BLaER1 treated with 17β-estradiol and CSF1 and Interleukin-3, amounts not matched to agents 10 nM and 100 nM (cell line): ENCODE results near the gene SEMA6B.

Source experiments
- H3K27ac ChIP-seq, 11 experiments: shearing (Covaris generic); formaldehyde crosslinking; 2 replicates each; pipeline ENCODE4 v1.8.1; 2022
- H3K27me3 ChIP-seq, 11 experiments: shearing (Covaris generic); formaldehyde crosslinking; 2 replicates each; pipeline ENCODE4 v1.8.1; 2022
- H3K36me3 ChIP-seq, 11 experiments: shearing (Covaris generic); formaldehyde crosslinking; 2 replicates each; pipeline ENCODE4 v1.8.1; 2022
- H3K4me1 ChIP-seq, 10 experiments: shearing (Covaris generic); formaldehyde crosslinking; 2 replicates each; pipeline ENCODE4 v1.8.1; 2022
- H3K4me2 ChIP-seq, 11 experiments: shearing (Covaris generic); formaldehyde crosslinking; 2 replicates each; pipeline ENCODE4 v1.8.1; 2022
- H3K4me3 ChIP-seq, 10 experiments: shearing (Covaris generic); formaldehyde crosslinking; 2 replicates each; pipeline ENCODE4 v1.8.1; 2022
- H3K9ac ChIP-seq, 11 experiments: shearing (Covaris generic); formaldehyde crosslinking; 2 replicates each; pipeline ENCODE4 v1.8.1; 2022
- H3K9me3 ChIP-seq, 11 experiments: shearing (Covaris generic); formaldehyde crosslinking; replicated peaks in 1 of 11; 2 replicates each; pipeline ENCODE4 v1.8.1; 2022
- H4K20me1 ChIP-seq, 11 experiments: shearing (Covaris generic); formaldehyde crosslinking; 2 replicates each; pipeline ENCODE4 v1.8.1; 2022
- Cebpa-rat ChIP-seq, 11 experiments: shearing (Covaris generic); IDR thresholded peaks; 2 replicates each; pipeline ENCODE4 v1.8.1; 2022

Gene SEMA6B

DNA sequence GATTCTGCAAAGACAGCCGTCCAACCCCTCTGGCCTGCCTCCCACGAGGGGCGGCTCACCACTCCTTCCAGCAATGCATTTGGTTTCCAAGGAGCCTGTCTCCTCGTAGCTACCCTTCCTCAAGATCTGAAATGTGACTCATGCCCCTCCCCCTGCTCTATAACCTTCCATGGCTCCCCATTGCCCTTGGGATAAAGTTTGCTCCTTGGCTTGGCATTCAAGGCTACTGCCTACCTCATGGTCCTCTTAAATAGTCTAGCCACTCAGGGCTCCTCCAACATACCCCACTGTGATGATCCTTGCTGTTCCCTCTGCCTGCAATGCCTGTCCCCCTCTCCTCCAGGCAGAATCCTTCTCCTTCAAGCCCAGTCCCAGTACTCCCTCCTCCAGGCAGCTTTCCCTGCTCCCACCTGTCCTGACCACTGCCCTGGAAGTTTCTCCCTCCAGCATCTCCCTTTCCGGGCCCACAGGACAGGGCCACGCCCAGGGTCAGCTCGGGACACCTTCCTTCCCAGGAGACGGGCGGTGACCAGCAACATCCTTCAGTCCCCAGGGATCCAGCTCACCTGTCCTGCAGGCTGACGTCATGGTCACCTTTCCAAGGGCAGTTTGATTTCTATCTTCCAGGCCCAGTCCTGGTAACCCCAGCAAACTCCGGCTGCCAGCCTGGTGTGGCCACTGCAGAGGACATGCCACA, 19.2 kb upstream of the SEMA6B start:
- TF ChIP-seq Cebpa-rat (IDR thresholded peaks at IDR 0.05) = no peak
- no peaks in the 10 kb centered on the region for H3K36me3 ChIP-seq
- H4K20me1 ChIP-seq = peaks cover 0 to 18% (median 0%) of the 10 kb centered on the region in 11 experiments; a peak in 5 of 22 replicates
- H3K9ac ChIP-seq = no peak overlapping the region
- H3K9me3 ChIP-seq = no peaks in the 10 kb centered on the region
- H3K4me2 ChIP-seq = no peak overlapping the region
- no peak overlapping the region for H3K4me3 ChIP-seq
- no peak overlapping the region for H3K27ac ChIP-seq
- H3K4me1 ChIP-seq = peaks cover 21 to 58% (median 39%) of the 10 kb centered on the region in 10 experiments
- H3K27me3 ChIP-seq = peaks cover 23 to 46% (median 33%) of the 10 kb centered on the region in 11 experiments

DNA sequence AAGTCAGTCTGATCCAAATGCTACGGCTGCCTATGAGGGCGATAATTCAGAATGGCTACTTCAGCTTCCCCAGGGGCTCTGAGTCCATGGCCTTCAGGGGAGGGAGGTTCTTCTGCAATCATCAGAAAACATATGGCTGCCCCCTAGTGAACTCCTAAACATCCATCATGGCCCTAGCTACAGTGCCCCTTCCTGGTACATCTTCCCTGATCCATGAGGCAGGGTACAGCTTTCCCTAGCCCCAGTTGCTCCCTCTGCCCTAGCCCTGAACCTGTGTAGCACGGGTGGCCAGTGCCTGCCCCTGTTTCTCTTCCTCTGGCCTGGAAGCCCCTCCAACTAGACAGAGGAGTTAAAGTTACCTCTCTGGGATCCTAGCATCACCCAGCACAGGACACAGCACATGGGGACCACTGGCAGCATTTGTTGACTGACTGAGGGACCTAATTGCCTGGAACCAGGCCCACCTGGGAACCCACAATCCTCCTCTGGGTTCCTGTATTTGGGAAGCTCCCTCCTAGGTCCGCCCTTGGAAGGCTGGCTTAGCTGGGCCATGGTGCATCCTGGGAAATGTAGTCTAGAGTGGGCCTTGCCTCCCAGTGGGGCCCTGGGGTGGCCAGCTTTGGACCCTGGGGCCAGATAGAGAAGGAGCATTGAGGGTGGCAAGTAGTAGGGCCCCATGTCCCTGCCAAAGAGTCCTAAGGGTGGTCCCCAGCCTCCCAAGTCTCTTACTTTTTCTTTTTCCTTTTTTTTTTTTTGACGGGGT, 17.7 kb upstream of the SEMA6B start:
- no peak overlapping the region for H3K4me3 ChIP-seq
- H3K4me1 ChIP-seq = peaks cover 16 to 47% (median 32%) of the 10 kb centered on the region in 10 experiments
- no peak overlapping the region for H3K27ac ChIP-seq
- TF ChIP-seq Cebpa-rat (IDR thresholded peaks at IDR 0.05) = no peak
- peaks cover 0 to 18% (median 0%) of the 10 kb centered on the region in 11 experiments; a peak in 4 of 22 replicates for H4K20me1 ChIP-seq
- H3K9me3 ChIP-seq = no peaks in the 10 kb centered on the region
- H3K36me3 ChIP-seq = no peaks in the 10 kb centered on the region
- peaks cover 23 to 35% (median 32%) of the 10 kb centered on the region in 11 experiments for H3K27me3 ChIP-seq
- H3K4me2 ChIP-seq = no peak overlapping the region
- H3K9ac ChIP-seq = no peak overlapping the region

DNA sequence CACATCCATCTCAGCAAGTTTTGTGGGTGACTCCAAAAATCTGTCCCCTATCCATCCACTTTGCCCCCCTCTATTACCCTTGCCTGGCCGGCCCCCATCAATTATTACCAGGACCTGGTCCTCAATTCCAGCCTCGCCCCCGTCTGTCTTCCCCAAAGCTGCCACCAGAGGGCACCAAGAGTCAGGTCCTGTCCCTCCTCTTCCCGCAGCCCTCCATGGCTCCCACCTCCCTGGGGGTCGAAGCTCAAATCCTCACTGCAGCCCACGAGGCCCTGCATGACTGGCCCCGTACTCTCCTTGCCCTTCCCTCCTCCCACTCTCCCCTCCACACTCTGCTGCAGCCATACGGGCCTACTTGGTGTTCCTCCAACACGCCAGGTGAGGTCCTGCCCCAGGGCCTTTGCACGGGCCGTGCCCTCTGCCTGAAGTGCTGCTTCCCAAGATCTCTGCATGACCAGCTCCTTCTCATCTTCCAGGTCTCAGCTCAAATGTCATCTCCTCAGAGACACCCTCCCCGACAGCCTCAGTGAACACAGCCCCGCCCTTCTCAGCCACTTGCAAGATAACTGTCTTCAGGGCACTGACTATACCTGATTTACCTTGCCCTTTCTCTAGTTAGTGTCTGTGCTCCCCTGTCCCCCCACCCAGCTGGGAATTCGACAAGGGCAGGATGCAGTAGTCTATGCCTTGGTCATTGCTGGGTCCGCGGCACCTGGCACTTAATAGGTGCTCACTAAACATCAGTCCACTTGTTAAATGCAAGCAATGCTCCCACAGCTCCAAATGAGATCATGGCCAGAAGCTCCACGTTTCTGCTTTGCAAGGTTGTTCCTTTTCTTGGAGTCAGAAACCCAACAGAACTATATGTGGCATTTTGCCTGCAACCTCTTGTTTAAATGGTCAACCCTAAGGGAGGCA, 16.8 kb upstream of the SEMA6B start:
- peaks cover 17 to 28% (median 26%) of the 10 kb centered on the region in 11 experiments for H3K27me3 ChIP-seq
- peaks cover 0 to 18% (median 0%) of the 10 kb centered on the region in 11 experiments; a peak in 4 of 22 replicates for H4K20me1 ChIP-seq
- H3K27ac ChIP-seq = peak overlapping the region in 8 of 11 experiments; percentile 50 to 85 (median 80); a peak in 16 of 22 replicates
- no peaks in the 10 kb centered on the region for H3K36me3 ChIP-seq
- H3K9ac ChIP-seq = peak overlapping the region in 7 of 11 experiments; percentile 61 to 77 (median 72); a peak in 13 of 22 replicates
- H3K4me3 ChIP-seq = no peak overlapping the region
- H3K4me2 ChIP-seq = peak overlapping the region in 10 of 11 experiments; percentile 78 to 94 (median 87); a peak in 20 of 22 replicates
- H3K4me1 ChIP-seq = peaks cover 16 to 49% (median 30%) of the 10 kb centered on the region in 10 experiments
- H3K9me3 ChIP-seq = no peaks in the 10 kb centered on the region
- no peak for TF ChIP-seq Cebpa-rat (IDR thresholded peaks at IDR 0.05)

DNA sequence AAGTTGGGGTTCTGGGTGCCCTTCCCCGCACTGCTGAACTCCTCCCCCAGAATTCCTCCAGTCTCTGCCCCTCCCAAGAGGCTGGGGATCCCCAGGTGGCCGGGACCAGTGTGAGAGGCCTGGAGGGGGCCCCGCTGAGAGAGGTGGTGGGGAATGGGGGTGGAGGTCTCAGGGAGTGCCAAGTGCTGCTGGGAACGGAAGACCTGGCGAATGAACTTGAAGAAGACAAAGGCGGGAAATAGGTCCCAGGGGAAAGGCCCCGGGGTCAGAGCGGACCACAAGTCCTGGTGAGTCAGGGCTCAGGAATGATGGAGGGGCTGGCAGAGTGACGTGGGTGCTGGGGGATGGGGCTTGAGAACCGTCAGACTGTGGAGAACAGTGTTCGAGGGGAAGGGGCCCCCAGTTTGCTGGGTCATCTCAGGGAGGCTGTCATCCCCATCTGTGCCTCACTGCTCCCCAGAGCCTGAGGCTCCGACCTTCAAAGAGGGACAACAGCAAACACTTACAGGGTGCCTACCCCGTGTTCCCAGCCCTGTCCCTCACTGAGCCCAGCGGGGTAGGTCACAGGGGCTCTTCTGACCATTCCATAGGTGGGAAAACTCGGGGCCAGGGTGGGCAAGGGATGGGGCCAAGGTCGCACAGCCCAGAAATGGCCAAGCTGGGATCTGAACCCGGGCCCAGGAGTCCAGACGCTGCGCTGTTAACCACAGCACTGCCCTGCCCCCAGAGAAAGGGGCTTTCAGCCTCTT, 16.0 kb upstream of the SEMA6B start:
- no peak for TF ChIP-seq Cebpa-rat (IDR thresholded peaks at IDR 0.05)
- Histone ChIP-seq H3K9me3 (no peaks in the 10 kb centered on the region), H3K27me3 (peaks cover 11 to 22% (median 18%) of the 10 kb centered on the region in 11 experiments), H3K4me1 (peaks cover 15 to 47% (median 29%) of the 10 kb centered on the region in 10 experiments), H3K9ac (peak overlapping the region in 10 of 11 experiments; percentile 25 to 77 (median 64); a peak in 17 of 22 replicates), H3K4me2 (peak overlapping the region; percentile 76 to 94 (median 86)), H4K20me1 (peaks cover 0 to 17% (median 0%) of the 10 kb centered on the region in 11 experiments; a peak in 4 of 22 replicates), H3K36me3 (no peaks in the 10 kb centered on the region), H3K4me3 (peak overlapping the region in 4 of 10 experiments; percentile 24 to 52 (median 34); a peak in 6 of 20 replicates), H3K27ac (peak overlapping the region in 9 of 11 experiments; percentile 7 to 85 (median 79); a peak in 17 of 22 replicates)

DNA sequence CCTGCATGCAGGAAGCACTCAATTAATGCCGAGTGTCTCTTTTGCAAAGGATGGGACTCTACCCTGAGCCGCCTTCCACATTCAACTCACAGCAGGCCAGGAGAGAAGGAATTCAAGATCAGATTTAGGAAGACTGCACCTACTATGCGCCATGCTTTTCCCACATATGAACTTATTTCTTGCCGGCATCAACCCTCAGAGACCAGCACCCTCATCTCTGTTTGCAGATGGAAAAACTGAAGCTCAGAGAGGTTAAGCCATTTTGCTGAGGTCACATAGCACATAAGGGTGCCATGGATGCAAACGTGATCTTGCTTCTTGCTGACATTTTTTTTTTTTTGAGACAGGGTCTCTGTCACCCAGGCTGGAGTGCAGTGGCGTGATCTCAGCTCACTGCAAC, 14.2 kb upstream of the SEMA6B start:
- no peak overlapping the region for H3K9ac ChIP-seq
- no peak for TF ChIP-seq Cebpa-rat (IDR thresholded peaks at IDR 0.05)
- H3K4me2 ChIP-seq = no peak overlapping the region

DNA sequence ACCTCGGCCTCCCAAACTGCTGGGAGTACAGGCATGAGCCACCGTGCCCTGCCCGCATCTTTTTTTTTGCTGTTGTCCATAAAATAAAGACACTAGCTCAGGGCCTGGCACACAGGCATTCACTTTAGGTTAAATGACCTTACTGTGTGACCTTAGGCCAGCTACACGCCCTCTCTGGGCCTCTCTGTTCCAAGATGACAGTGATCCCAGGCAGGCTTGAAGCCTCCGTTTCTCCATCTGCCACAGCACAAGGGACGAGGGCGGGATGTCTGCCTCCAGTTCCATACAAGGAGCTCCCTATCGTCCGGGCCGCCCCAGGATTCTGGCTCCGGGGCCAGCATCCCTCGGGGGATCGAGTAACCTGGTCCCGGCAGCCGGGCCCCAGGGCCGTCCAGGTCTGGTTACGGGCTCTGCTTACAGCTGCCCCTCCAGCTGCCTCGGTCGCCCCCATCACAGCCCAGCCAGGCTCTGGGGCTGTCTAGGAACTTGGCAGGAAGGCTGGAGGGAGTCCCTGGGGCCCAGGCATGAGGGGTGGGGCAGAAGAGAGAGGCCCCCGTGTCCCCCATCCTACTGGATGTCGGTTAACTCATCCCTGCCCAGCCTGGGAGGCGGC, 11.9 kb upstream of the SEMA6B start:
- Histone ChIP-seq H3K9me3 (no peaks in the 10 kb centered on the region), H3K36me3 (no peaks in the 10 kb centered on the region), H3K4me1 (peaks cover 23 to 60% (median 35%) of the 10 kb centered on the region in 10 experiments), H3K9ac (peak overlapping the region in 3 of 11 experiments; percentile 12 to 41 (median 16); a peak in 1 of 22 replicates), H3K4me2 (peak overlapping the region in 4 of 11 experiments; percentile 6 to 33 (median 28); a peak in 4 of 22 replicates), H3K27ac (peak overlapping the region in 2 of 11 experiments; percentile 12 to 29; a peak in 1 of 22 replicates), H4K20me1 (no peaks in the 10 kb centered on the region), H3K27me3 (no peaks in the 10 kb centered on the region), H3K4me3 (no peak overlapping the region)
- TF ChIP-seq Cebpa-rat (IDR thresholded peaks at IDR 0.05) = no peak

More for the DNA sequence above, 14.2 kb upstream of the SEMA6B start:
- H3K36me3 ChIP-seq = no peaks in the 10 kb centered on the region
- no peak overlapping the region for H3K27ac ChIP-seq
- H3K9me3 ChIP-seq = no peaks in the 10 kb centered on the region
- peaks cover 0 to 2% (median 0%) of the 10 kb centered on the region in 11 experiments; a peak in 2 of 22 replicates for H4K20me1 ChIP-seq
- no peak overlapping the region for H3K4me3 ChIP-seq
- H3K27me3 ChIP-seq = peaks cover 0 to 5% (median under 1%) of the 10 kb centered on the region in 11 experiments; a peak in 9 of 22 replicates
- peaks cover 16 to 52% (median 28%) of the 10 kb centered on the region in 10 experiments for H3K4me1 ChIP-seq

DNA sequence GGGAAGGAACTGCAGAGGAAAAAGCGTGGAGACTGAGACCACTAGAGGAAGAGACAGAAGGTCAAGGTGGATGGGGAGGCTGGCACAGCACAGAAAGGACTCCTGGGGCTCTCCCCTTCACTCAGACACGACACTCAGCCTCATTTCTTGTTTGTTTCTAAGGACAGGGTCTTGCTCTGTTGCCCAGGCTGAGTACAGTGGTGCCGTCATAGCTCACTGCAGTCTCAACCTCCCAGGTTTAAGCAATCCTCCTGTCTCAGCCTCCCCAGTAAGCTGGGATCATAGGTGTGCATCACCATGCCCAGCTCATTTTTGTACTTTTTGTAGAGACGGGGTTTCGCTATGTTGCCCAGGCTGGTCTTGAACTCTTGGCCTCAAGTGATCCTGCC, 11.4 kb upstream of the SEMA6B start:
- Histone ChIP-seq H3K9me3 (no peaks in the 10 kb centered on the region), H3K4me2 (no peak overlapping the region), H3K4me1 (peaks cover 21 to 55% (median 34%) of the 10 kb centered on the region in 10 experiments), H3K27ac (no peak overlapping the region), H3K9ac (no peak overlapping the region), H4K20me1 (no peaks in the 10 kb centered on the region), H3K27me3 (no peaks in the 10 kb centered on the region), H3K36me3 (no peaks in the 10 kb centered on the region), H3K4me3 (no peak overlapping the region)
- no peak for TF ChIP-seq Cebpa-rat (IDR thresholded peaks at IDR 0.05)
